Upper lobe of left lung (tissue), 6 donors: ENCODE measurements around the gene GOLGA6L7. TPM values are rescaled to one million over a fixed set of nuclear protein-coding genes. Genes with fewer than 3 reads are reported as not detected.
"Not testable (repeated sequence)": the region's sequence is repeated elsewhere in the genome, so short reads cannot be mapped to it uniquely, and the experiment has no call there.

Experiments
- ATAC-seq, 2 donors: fragments of 200-7000 bp; cut with Tn5 transposase; one replicate each; pipeline ENCODE4 v1.9.1; 2022; ENCODE audit warnings: mild to moderate bottlenecking in 2 of 2, moderate library complexity in 2 of 2; ENCODE audit not compliant: low FRiP score in 2 of 2
- DNase-seq, 2 donors: peaks; one replicate each; pipeline ENCODE4 v3.0.0-alpha.2; 2019 to 2020
- H3K27ac ChIP-seq, 4 donors: fragments of 200-600 bp; sonication (generic); one replicate each; pipeline ENCODE4 v1.5.1; 2016 to 2019
- H3K27me3 ChIP-seq, 4 donors: fragments of 200-600 bp; sonication (generic); one replicate each; pipeline ENCODE4 v1.5.1; 2017 to 2019
- H3K36me3 ChIP-seq, 4 donors: fragments of 200-600 bp; sonication (generic); one replicate each; pipeline ENCODE4 v1.5.1; 2016 to 2019
- H3K4me1 ChIP-seq, 4 donors: fragments of 200-600 bp; sonication (generic); one replicate each; pipeline ENCODE4 v1.5.1; 2018 to 2019
- H3K4me3 ChIP-seq, 4 donors: fragments of 200-600 bp; sonication (generic); one replicate each; pipeline ENCODE4 v1.5.1; 2017 to 2019; ENCODE audit warnings: mild to moderate bottlenecking in 2 of 4, moderate library complexity in 1 of 4
- H3K9me3 ChIP-seq, 4 donors: fragments of 200-600 bp; sonication (generic); one replicate each; pipeline ENCODE4 v1.5.1; 2018 to 2019
- CTCF ChIP-seq, 6 experiments: fragments of 450-650 bp in 4 of 6; fragments of 200-600 bp in 2 of 6; sonication (generic) in 2 of 6; IDR thresholded peaks; one replicate each; pipeline ENCODE4 v1.5.1; 2016 to 2019; ENCODE audit warnings: antibody characterized with exemption in 6 of 6
- EP300 ChIP-seq, 4 donors: sonication (generic); formaldehyde crosslinking; IDR thresholded peaks; one replicate each; pipeline ENCODE4 v1.5.1; 2017; ENCODE audit warnings: antibody characterized with exemption in 4 of 4, control low read depth in 2 of 4
- POLR2A ChIP-seq, 4 donors: fragments of 450-650 bp; IDR thresholded peaks; one replicate each; pipeline ENCODE4 v1.5.1; 2016 to 2017; ENCODE audit warnings: antibody characterized with exemption in 4 of 4, mild to moderate bottlenecking in 2 of 4
- POLR2AphosphoS5 ChIP-seq, 2 donors: sonication (generic); formaldehyde crosslinking; IDR thresholded peaks; one replicate each; pipeline ENCODE4 v1.5.1; 2017; ENCODE audit warnings: antibody characterized with exemption in 2 of 2
- WGBS, 2 donors: methylation state at CpG; one replicate each; pipeline ENCODE4 v1.1.5; 2017 to 2018; 5-methylcytosine and 5-hydroxymethylcytosine counted together
- total RNA-seq, 6 donors: library from RNA; depleted of rRNA in 4 of 6; stranded (reverse); fragments of >200 nt in 4 of 6; gene quantifications; one replicate each; pipeline versions ENCODE4 v1.1.0 to v1.2.1, GENCODE V29; 2016 to 2021
- donor health status: DM: no; HTN: no; CAD: no; lungs with moderate emphysema.
- donor health status: DM: no; HTN: yes; CAD: no; lungs with severe emphysema.

GOLGA6L7 gene, protein sequence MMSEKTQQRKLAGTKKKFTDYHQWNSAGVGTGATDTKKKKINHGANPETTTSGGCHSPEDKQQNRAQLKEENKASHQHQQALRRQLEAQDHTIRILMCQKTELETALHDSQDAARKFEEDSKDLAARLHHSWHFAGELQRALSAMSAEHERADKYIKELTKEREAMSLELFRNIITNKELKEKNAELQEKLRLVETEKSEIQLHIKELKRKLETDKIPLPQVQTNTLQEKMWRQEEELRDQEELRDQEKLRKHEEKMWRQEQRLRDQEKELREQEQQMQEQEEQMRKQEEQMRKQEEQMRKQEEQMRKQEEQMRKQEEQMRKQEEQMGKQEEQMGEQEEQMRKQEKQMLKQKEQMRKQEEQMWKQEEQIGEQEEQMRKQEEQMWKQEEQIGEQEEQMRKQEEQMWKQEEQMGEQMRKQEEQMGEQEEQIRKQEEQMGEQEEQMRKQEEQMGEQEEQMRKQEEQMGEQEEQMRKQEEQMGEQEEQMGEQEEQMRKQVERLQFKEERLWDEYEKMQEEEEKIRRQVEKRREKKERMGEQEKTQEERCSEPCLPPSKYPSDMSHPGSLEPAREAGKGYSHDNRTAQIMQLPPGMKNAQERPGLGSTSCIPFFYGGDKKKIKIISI
- total RNA-seq = not detected

DNA sequence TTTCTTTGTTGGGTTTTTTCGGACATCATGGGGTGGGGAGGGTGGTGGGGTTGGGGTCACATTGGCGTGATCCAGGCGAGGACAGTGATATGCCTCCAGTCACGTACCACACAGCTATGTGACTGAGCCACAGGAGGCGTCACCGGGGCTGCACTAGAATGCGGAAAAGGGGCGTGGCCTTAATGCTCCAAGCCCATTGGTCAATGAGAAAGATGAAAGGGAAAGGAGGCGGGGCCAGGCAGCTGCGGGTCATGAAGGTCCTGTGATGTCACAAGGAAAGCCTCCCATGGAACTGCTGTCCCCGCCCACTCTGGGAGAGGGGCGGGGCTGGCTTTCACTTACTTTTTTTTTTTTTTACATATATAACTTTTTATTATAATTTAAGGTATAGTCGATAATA, at the start of gene GOLGA6L7:
GOLGA6L7 (minus strand) TSS at position 124 of the 400 bp plus-strand sequence; CDS start at position 29, 95 bp downstream.
- not testable (repeated sequence) for DNase-seq, H3K4me1 ChIP-seq, H3K36me3 ChIP-seq, ATAC-seq, H3K4me3 ChIP-seq, H3K27me3 ChIP-seq, H3K9me3 ChIP-seq, H3K27ac ChIP-seq
- 95 to 97% methylated on average over 13 of the region's 13 CpGs for WGBS, 2 donors

DNA sequence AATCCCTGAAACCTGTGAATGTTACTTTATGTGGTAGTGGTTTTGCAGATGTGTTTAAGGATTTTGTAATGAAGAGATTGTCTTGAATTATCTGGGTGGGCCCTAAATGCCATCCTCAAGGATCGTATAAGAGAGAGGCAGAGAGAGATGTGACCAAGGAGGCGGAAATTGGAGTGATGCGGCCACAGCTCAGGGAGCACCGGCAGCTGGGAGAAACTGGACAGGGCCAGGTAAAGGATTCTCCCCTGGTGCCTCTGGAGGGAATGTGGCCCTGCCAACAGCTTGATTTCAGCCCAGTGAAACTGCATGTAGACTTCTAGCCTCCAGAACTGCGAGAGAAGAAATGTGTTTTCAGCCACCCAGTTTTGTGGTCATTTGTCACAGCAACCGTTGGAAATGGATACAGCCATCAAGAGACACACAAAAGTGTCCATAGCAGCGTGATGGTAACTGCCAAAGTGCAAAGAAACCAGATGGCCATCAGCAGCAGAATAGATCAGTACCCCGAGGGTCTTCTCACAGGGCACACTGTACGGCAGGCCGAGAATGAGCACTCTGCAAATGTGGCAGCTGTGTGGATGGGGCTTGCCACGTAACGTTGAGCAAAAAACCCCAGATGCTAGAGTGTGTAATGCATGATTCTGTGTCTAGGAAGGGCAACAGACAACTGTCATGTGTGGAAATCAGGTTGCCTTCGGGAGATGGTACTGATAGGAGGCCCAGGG, 49.6 kb upstream of the GOLGA6L7 start:
- Histone ChIP-seq H3K4me3 (no peak overlapping the region), H3K9me3 (no peaks in the 10 kb centered on the region), H3K36me3 (no peaks in the 10 kb centered on the region), H3K27ac (no peak overlapping the region), H3K27me3 (no peaks in the 10 kb centered on the region), H3K4me1 (no peaks in the 10 kb centered on the region)
- DNase-seq (no peak), ATAC-seq (no peak)
- TF ChIP-seq EP300 (IDR thresholded peaks at IDR 0.05) (no peak), CTCF (IDR thresholded peaks at IDR 0.05) (no peak), POLR2A (IDR thresholded peaks at IDR 0.05) (no peak), POLR2AphosphoS5 (IDR thresholded peaks at IDR 0.05) (no peak)
- 88 to 92% methylated on average over 13 of the region's 13 CpGs for WGBS, 2 donors

GRCh38 chr15:28896951-28897350, 48.5 kb upstream of the GOLGA6L7 start:
- H3K4me3 ChIP-seq = no peak overlapping the region
- WGBS, 2 donors = 73 to 76% methylated on average over 4 of the region's 4 CpGs

DNA sequence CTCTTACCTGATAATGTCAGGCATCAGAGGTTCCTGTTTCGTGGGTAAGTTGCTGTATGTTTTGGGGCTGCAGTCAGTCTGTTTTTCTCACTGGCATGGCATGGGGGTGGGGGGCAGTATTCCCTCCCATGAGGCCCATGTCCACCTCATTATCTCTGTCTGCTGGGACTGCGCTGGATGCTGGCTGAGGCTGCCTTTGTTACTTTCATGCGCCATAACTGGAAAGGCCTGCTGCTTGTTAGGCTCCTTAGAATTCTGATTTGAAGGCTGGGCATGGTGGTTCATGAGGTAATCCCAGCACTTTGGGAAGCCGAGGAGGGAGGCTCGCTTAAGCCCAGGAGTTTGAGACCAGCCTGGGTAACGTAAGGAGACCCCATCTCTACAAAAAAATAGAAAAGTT, 47.1 kb upstream of the GOLGA6L7 start:
- H3K27me3 ChIP-seq = no peaks in the 10 kb centered on the region
- ATAC-seq (no peak), DNase-seq (no peak)
- H3K27ac ChIP-seq = no peak overlapping the region
- no peak overlapping the region for H3K4me3 ChIP-seq
- no peaks in the 10 kb centered on the region for H3K4me1 ChIP-seq
- 81 to 89% methylated on average over 5 to 6 of the region's 6 CpGs for WGBS, 2 donors
- H3K36me3 ChIP-seq = no peaks in the 10 kb centered on the region
- no peaks in the 10 kb centered on the region for H3K9me3 ChIP-seq
- TF ChIP-seq POLR2AphosphoS5 (IDR thresholded peaks at IDR 0.05) = no peak
- TF ChIP-seq POLR2A (IDR thresholded peaks at IDR 0.05) = no peak
- no peak for TF ChIP-seq CTCF (IDR thresholded peaks at IDR 0.05)
- no peak for TF ChIP-seq EP300 (IDR thresholded peaks at IDR 0.05)

More at GRCh38 chr15:28896951-28897350, 48.5 kb upstream of the GOLGA6L7 start:
- DNase-seq (no peak), ATAC-seq (no peak)
- Histone ChIP-seq H3K9me3 (no peaks in the 10 kb centered on the region), H3K27me3 (no peaks in the 10 kb centered on the region), H3K36me3 (no peaks in the 10 kb centered on the region), H3K27ac (no peak overlapping the region), H3K4me1 (no peaks in the 10 kb centered on the region)
- TF ChIP-seq CTCF (IDR thresholded peaks at IDR 0.05) = no peak
- no peak for TF ChIP-seq POLR2A (IDR thresholded peaks at IDR 0.05)
- no peak for TF ChIP-seq POLR2AphosphoS5 (IDR thresholded peaks at IDR 0.05)
- no peak for TF ChIP-seq EP300 (IDR thresholded peaks at IDR 0.05)

DNA sequence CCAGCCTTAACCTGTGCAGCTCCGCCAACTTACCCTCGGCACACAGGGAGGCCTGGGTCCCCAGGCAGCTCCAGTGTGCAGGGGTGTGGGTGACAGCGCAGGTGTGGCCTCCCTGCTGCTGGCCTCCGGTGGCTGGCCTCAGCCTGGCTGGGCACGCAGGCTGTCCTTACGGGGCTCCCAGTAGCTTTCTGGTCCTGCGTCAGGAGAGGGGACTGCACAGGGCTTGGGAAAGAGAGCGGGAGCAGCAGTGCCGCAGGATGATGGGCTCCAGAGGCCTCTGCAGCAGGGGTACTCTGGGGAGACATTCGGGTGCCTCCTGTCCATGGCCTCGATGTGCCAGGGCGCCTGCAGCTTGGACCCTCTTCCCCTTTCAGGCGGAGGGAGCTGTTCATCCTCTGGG, 46.7 kb upstream of the GOLGA6L7 start:
- TF ChIP-seq CTCF (IDR thresholded peaks at IDR 0.05) (no peak), POLR2AphosphoS5 (IDR thresholded peaks at IDR 0.05) (no peak), EP300 (IDR thresholded peaks at IDR 0.05) (no peak), POLR2A (IDR thresholded peaks at IDR 0.05) (no peak)
- Histone ChIP-seq H3K36me3 (no peaks in the 10 kb centered on the region), H3K9me3 (no peaks in the 10 kb centered on the region), H3K4me3 (no peak overlapping the region), H3K27ac (no peak overlapping the region), H3K4me1 (no peaks in the 10 kb centered on the region), H3K27me3 (no peaks in the 10 kb centered on the region)
- DNase-seq (no peak), ATAC-seq (no peak)
- WGBS, 2 donors = 80 to 91% methylated on average over 2 to 12 of the region's 13 CpGs
